Kidney epithelial cell (primary cell): ENCODE measurements around the gene DTWD2. TPM values are rescaled to one million over a fixed set of nuclear protein-coding genes. Genes with fewer than 3 reads are reported as not detected.
"Not testable (repeated sequence)": the region's sequence is repeated elsewhere in the genome, so short reads cannot be mapped to it uniquely, and the experiment has no call there.

ENCODE experiments used
- DNase-seq: peaks from one replicate; pipeline ENCODE4 v3.0.0-alpha.2; 2010; ENCODE audit warnings: low read depth
- H3K27me3 ChIP-seq: 2 replicates; pipeline ENCODE4 v1.6.0; 2011; ENCODE audit warnings: low read length; ENCODE audit not compliant: control insufficient read depth, insufficient read depth
- H3K36me3 ChIP-seq: 2 replicates; pipeline ENCODE4 v1.5.1; 2011; ENCODE audit warnings: low read length; ENCODE audit not compliant: control insufficient read depth, insufficient read depth
- H3K4me3 ChIP-seq: 2 replicates; pipeline ENCODE4 v1.5.1; 2011; ENCODE audit warnings: low read depth, mild to moderate bottlenecking, control low read depth, low read length
- CTCF ChIP-seq: IDR thresholded peaks from 2 replicates; pipeline ENCODE4 v1.5.1; 2011; ENCODE audit warnings: mild to moderate bottlenecking, moderate library complexity, low read length, control low read depth, inconsistent platforms; ENCODE audit not compliant: insufficient read depth, poor library complexity, severe bottlenecking
- total RNA-seq: library from RNA; depleted of rRNA; stranded (reverse); fragments of >200 nt; gene quantifications from 2 replicates; pipeline ENCODE4 v1.2.3, GENCODE V29; 2015

DTWD2 gene
- total RNA-seq, 1 donor from 2014 or later: 7.9 TPM

GRCh38 chr5:119010206-119010605 lies 21.9 kb upstream of the DTWD2 start:
- no peaks in the 10 kb centered on the region for H3K27me3 ChIP-seq
- no peak overlapping the region for H3K4me3 ChIP-seq
- no peak for DNase-seq
- no peak for TF ChIP-seq CTCF
- no peaks in the 10 kb centered on the region for H3K36me3 ChIP-seq

- DNase-seq: no peak
- H3K4me3 ChIP-seq: no peak overlapping the region
- H3K27me3 ChIP-seq: no peaks in the 10 kb centered on the region
- H3K36me3 ChIP-seq: no peaks in the 10 kb centered on the region
- TF ChIP-seq CTCF: no peak
These were observed 20.8 kb upstream of the DTWD2 start for GRCh38 chr5:119009131-119009530.

GRCh38 chr5:118999696-119000095 lies 11.3 kb upstream of the DTWD2 start:
- no peak for TF ChIP-seq CTCF
- no peak overlapping the region for H3K4me3 ChIP-seq
- no peaks in the 10 kb centered on the region for H3K27me3 ChIP-seq
- DNase-seq: no peak
- H3K36me3 ChIP-seq: no peaks in the 10 kb centered on the region

GRCh38 chr5:118998861-118999260 lies 10.5 kb upstream of the DTWD2 start:
- not testable (repeated sequence) for DNase-seq, H3K36me3 ChIP-seq, H3K4me3 ChIP-seq, H3K27me3 ChIP-seq

- no peak overlapping the region for H3K4me3 ChIP-seq
These were observed 7.8 kb upstream of the DTWD2 start for GRCh38 chr5:118996098-118996497.

GRCh38 chr5:118994595-118994994 lies 6.2 kb upstream of the DTWD2 start:
- Histone ChIP-seq H3K4me3 (no peak overlapping the region), H3K36me3 (no peaks in the 10 kb centered on the region), H3K27me3 (no peaks in the 10 kb centered on the region)
- TF ChIP-seq CTCF: no peak
- no peak for DNase-seq

More at GRCh38 chr5:118996098-118996497, 7.8 kb upstream of the DTWD2 start:
- Histone ChIP-seq H3K27me3 (no peaks in the 10 kb centered on the region), H3K36me3 (no peaks in the 10 kb centered on the region)
- no peak for DNase-seq
- TF ChIP-seq CTCF: no peak

- not testable (repeated sequence) for H3K27me3 ChIP-seq, H3K36me3 ChIP-seq, H3K4me3 ChIP-seq, DNase-seq
These were observed 4.8 kb upstream of the DTWD2 start for GRCh38 chr5:118993118-118993517.

GRCh38 chr5:118992055-118992454 lies 3.7 kb upstream of the DTWD2 start:
- H3K36me3 ChIP-seq, H3K4me3 ChIP-seq, H3K27me3 ChIP-seq, DNase-seq: not testable (repeated sequence)
